GM19023 (cell line): ENCODE measurements around the gene KRTAP5-3.
A peak's percentile ranks its signal among the peaks of the same experiment; 100 is the strongest.
"Not testable (repeated sequence)": the region's sequence is repeated elsewhere in the genome, so short reads cannot be mapped to it uniquely, and the experiment has no call there.

Experiments
- ATAC-seq: cut with Tn5 transposase; IDR thresholded peaks from one replicate; pipeline ENCODE4 v1.9.1; 2021; ENCODE audit warnings: mild to moderate bottlenecking, moderate library complexity; ENCODE audit not compliant: unreplicated experiment

The KRTAP5-3 gene

GRCh38 chr11:1584661-1585370 lies 23.4 kb downstream of the KRTAP5-3 start, which contains the start of gene KRTAP5-1:
Gene KRTAP5-1 (minus strand): TSS chr11:1585283. CDS start chr11:1585249, 34 bp downstream.
- ATAC-seq: not testable (repeated sequence)

GRCh38 chr11:1582909-1583308 lies 25.4 kb downstream of the KRTAP5-3 start:
- ATAC-seq: not testable (repeated sequence)

- no peak for ATAC-seq
Observed at GRCh38 chr11:1581976-1582375, 26.3 kb downstream of the KRTAP5-3 start.

- ATAC-seq: no peak
Observed at GRCh38 chr11:1576825-1577224, 31.4 kb downstream of the KRTAP5-3 start.

GRCh38 chr11:1575756-1576155 lies 32.5 kb downstream of the KRTAP5-3 start:
- not testable (repeated sequence) for ATAC-seq

GRCh38 chr11:1574933-1575242 lies 33.4 kb downstream of the KRTAP5-3 start:
- no peak for ATAC-seq

- ATAC-seq: no peak
Observed at GRCh38 chr11:1574238-1574932, 33.9 kb downstream of the KRTAP5-3 start.

GRCh38 chr11:1573903-1574237 lies 34.4 kb downstream of the KRTAP5-3 start:
- no peak for ATAC-seq

- ATAC-seq: no peak
Observed at GRCh38 chr11:1573077-1573902, 35.0 kb downstream of the KRTAP5-3 start.

GRCh38 chr11:1572197-1573076 lies 35.8 kb downstream of the KRTAP5-3 start, which contains the start of gene DUSP8:
Gene DUSP8 (minus strand): TSS chr11:1572271. CDS start chr11:1565826, 6,445 bp downstream.
- peak; percentile 69 for ATAC-seq

- ATAC-seq: peak; percentile 12
Observed at GRCh38 chr11:1571760-1572196, 36.5 kb downstream of the KRTAP5-3 start.

GRCh38 chr11:1570896-1571759 lies 37.1 kb downstream of the KRTAP5-3 start:
- ATAC-seq: no peak

- ATAC-seq: no peak
Observed at GRCh38 chr11:1570531-1570895, 37.8 kb downstream of the KRTAP5-3 start.

- ATAC-seq: no peak
Observed at GRCh38 chr11:1570001-1570453, 38.2 kb downstream of the KRTAP5-3 start.

GRCh38 chr11:1569251-1569780 lies 38.9 kb downstream of the KRTAP5-3 start:
- no peak for ATAC-seq

- ATAC-seq: no peak
Observed at GRCh38 chr11:1568441-1568911, 39.8 kb downstream of the KRTAP5-3 start.

GRCh38 chr11:1567721-1568100 lies 40.6 kb downstream of the KRTAP5-3 start:
- ATAC-seq: no peak

GRCh38 chr11:1567052-1567720 lies 41.1 kb downstream of the KRTAP5-3 start:
- no peak for ATAC-seq
